Mesenteric fat pad (tissue), 1 donor: Measurements from ENCODE around the gene PVALB. TPM values are rescaled to one million over a fixed set of nuclear protein-coding genes. Genes with fewer than 3 reads are reported as not detected.
"Not testable (repeated sequence)": the region's sequence is repeated elsewhere in the genome, so short reads cannot be mapped to it uniquely, and the experiment has no call there.

Experiments used
- DNase-seq: peaks from one replicate; pipeline ENCODE4 v3.0.0-alpha.2; 2020; ENCODE audit warnings: low spot score
- total RNA-seq: library from RNA; stranded (reverse); fragmentation: NEBNext Ultra II Directional; extraction: Animal tissue kit (Norgen Biotek cat#: 25700); gene quantifications from one replicate; pipeline ENCODE4 v1.2.1, GENCODE V29; 2021
- donor health status: DM: yes; HTN: yes; CAD: no.

The PVALB gene
- total RNA-seq, 1 donor from 2014 or later = not detected

DNA sequence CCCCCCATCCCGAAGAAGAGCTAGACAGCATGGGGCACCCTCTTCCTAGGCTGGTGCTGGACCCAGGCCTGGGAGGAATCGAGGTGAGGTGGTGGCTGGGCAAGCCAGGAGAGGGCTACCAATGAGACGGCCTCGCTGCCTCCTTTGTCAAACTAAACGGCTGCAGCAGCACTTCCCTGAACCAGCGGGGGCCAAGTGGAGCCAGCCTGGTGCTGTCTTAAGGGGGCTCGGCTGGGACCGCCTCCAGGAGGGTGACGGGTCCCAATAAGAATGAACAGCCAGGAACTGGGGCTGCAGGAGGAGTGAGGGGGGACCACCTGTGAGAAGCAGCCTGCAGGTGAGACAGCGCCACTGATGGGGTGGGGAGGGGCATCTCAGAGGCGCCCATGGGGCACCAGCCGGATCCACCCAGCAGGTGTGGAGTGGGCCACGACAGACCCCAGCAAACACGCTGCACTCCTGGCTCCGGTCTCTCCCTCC, 58.0 kb downstream of the PVALB start:
- DNase-seq = no peak

DNA sequence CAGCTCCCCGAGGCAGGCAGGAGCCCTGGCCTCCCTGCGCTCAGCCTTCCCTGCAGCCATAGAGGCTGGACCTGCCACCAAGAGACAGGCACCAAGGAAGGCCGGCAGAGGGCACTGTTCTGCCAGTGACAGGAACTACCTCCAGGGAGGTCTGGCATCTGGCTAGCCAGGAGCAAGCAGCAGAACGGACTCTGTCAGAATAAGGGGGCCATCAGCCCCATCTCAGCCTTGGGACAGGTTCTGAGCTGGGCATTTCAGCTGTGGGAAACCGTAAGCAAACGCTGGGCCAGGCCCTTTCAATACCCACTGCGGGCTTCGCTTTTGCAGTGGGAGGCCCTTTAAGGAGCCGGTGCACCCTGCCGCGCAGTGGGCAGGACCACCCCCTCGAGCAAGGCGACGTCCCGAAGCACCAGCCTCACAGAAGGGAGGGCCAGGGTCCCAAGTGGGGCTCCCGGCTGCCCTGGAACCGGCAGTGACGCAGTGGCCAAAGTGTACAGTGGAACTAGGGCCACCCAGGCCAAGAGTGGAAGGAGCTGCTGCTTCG, 59.1 kb downstream of the PVALB start:
- no peak for DNase-seq

DNA sequence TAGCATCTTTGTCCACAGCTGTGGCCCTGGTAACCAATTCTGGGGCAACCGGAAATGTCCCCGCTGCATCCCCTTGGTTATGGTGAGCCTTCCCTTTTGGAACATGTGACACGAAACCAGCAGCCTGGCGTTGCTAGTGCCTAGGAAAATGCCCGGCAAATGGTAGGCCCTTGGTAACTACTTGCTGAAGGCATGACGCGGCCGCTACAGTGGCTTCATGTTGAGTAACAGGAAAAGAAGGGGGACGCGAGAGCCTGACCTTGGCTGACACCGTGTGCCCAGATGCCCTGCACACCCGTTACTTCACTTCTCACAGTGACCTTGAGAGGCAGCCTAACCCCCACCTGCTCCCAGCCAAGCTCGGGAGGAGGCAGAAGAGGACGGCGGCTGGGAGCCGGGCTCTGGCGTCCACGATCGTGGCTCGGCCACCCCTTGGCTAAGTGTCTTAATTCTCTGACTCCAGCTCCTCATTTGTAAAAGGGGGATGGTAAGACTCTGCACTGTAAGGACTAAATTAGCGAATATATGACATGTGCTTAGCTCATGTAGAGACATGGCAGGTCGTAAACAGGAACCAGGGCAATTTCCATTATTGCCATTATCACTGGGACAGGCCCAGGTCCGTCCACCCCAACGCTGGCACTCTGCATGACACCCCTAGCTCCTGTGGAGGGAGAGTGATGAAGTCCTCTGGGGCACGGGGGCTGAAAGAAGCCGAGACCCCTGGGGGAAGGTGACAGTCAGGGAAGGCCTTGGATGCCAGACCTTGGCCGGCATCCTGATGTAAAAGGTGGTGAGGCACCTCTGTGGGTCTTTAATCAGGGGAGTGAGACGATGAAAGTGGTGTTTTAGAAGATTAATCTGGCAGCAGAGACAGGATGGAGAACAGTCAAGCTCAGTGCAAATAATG, 59.8 kb downstream of the PVALB start:
- no peak for DNase-seq

DNA sequence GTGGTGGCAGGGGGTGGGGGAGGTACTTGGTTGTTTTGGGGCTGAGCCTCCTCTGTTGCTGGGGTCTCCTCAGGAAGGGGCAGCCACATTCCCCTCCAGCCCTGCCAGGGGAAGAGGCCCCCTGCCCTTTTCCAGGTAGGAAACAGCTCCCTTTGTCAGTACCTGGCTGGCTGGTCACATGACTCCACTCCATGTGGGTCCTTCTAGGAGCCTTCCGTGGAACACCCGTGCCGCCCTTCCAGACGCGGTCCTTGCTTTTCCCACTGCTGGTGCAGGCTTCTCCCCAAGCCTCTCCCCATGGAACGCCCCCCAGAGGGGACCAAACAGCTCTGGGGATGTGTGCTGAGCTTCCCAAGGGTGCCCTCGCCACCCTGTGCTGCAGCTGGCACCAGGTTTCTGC, 60.8 kb downstream of the PVALB start:
- DNase-seq = no peak

DNA sequence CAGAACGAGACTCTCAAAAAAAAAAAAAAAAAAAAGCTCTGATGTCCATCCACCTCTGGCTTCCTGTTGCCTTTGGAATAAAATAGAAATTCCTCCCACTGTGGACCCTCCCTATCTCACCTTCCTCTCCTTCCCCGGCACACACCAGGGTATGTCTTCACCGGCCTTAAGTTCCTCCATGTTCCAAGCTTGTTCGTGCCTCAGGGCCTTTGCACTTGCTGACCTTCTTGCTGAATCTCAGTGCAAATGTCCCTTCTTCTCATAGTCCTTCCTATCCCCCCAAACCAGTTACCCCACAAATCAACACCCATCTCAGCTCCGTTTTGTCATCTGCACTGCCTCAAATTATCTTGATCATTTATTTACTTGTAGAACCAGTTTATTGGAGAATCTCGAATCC, 61.5 kb downstream of the PVALB start:
- DNase-seq = no peak

DNA sequence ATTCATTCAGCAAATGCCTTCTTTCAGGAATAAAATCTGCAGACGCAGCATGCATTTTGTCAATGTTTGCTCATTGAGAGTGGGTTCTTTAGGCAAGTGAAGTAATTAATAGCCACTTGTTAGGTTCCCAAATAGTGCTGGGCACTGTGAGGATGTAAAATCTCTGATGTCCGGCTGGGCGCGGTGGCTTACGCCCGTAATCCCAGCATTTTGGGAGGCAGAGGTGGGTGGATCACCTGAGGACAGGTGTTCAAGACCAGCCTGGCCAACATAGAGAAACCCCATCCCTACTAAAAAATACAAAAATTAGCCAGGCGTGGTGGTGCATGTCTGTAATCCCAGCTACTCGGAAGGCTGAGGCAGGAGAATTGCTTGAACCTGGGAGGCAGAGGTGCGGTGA, 62.0 kb downstream of the PVALB start:
- DNase-seq = not testable (repeated sequence)

DNA sequence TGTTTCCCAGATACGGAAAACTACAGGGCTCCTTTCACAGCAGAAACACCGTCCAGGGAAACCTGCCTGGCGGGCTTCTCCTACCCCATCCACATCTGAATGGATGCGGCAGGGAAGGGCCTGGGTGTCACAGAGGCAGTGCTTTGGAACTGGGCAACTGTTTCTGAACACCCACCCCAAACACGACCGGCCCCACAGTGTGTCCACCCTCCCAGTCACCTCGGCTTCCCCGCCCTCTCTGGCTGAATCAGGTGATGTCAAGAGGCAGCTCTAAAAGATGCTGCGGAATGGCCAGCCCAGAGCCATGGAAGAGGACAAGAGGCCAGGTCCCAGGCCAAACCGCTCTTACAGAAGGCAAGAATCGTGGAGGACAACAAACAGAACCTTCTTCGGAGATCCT, 62.9 kb downstream of the PVALB start:
- no peak for DNase-seq

DNA sequence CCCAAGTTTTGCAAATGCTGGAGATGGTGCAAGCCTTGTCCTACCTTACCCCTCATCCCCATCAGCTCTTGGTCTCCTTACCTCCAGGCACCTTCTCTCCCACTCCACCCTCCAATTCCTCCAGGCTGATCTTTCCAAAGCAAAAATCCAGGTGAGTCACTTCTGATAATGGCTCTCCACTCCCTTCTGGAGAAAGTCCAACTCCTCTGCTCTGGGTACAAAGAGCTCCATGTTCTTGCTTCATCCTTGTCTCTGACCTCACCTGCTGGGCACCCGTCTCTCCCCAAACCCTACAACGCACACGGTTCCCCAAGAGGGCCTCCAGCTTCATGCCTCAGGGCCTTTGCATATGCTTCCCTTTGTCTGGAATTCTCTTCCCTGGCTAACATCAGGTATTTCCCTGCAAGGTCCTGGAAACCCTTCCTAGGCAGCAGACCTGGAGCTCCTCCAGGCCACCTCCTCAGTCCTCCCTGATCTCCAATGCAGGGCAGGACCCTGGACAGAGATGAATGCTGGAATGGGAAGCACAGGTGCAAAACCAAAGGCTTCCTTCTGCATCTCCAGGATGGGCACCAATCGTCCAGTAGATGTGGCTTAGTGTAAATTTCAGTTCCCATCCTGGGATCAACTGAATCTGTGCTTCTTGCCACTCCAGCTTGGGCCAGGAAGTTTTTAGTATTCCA, 63.6 kb downstream of the PVALB start:
- DNase-seq = no peak

Other genes starting within 250 kb of the PVALB start
- 0.19 TPM for gene CACNG2, start 113.3 kb downstream of the PVALB start, total RNA-seq
- gene IFT27, start 40.9 kb downstream of the PVALB start, total RNA-seq = 21.4 TPM
- gene NCF4, start 44.0 kb upstream of the PVALB start, total RNA-seq = 51.0 TPM
- gene CSF2RB, start 96.6 kb upstream of the PVALB start, total RNA-seq = 13.3 TPM
- gene TST, start 202.4 kb upstream of the PVALB start, total RNA-seq = 58.5 TPM
- 63.8 TPM for gene MPST, start 202.7 kb upstream of the PVALB start, total RNA-seq
- gene KCTD17, start 234.7 kb upstream of the PVALB start, total RNA-seq = 13.4 TPM